Measurements from ENCODE around the gene MAGI2. TPM values are rescaled to one million over a fixed set of nuclear protein-coding genes. Genes with fewer than 3 reads are reported as not detected.

Gene MAGI2
- total RNA-seq, 3 donors from 2014 or later (not counting 1 experiment from before 2014, with no cell fraction given): 0.09 to 0.48 (median 0.27) TPM

DNA sequence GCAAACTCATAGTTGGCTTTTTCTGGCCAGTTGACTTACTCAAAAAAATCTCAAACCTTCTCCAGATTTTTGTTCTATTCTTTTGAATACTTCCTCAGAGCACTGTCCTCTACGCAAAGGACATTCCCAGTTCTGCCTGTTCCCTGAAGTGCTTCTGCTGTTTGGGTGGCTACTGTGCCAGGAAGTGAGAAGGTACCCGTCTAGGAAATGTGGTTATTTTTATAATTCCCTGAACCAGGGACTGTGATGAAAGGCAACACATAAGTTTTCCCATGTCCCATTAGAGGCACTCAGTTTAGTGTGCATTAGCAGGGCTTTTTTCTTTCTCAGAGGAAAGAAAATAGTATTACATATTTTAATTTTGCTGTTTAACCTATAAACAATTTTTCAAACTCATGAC is 1284.6 kb downstream of the MAGI2 start:
- Mint-ChIP-seq H3K36me3 (no peaks in the 10 kb centered on the region), H3K27me3 (ENCODE audit: low read depth in 2 of 2) (peaks cover 0 to 17% of the 10 kb centered on the region in 2 donors), H3K9me3 (no peaks in the 10 kb centered on the region), H3K27ac (no peak overlapping the region), H3K4me3 (no peak overlapping the region), H3K4me1 (no peaks in the 10 kb centered on the region)
- ATAC-seq (no peak), DNase-seq (no peak)
- no peak overlapping the region for H3K27ac ChIP-seq (ENCODE audit: low read length)
- no peaks in the 10 kb centered on the region for H3K36me3 ChIP-seq (ENCODE audit: control insufficient read depth, insufficient read depth, low read length)
- H3K4me1 ChIP-seq (ENCODE audit: control insufficient read depth, insufficient read depth, low read length): no peaks in the 10 kb centered on the region
- intact Hi-C loops (cut with micrococcal nuclease): no loop called here
- TF ChIP-seq, protein P1, sequence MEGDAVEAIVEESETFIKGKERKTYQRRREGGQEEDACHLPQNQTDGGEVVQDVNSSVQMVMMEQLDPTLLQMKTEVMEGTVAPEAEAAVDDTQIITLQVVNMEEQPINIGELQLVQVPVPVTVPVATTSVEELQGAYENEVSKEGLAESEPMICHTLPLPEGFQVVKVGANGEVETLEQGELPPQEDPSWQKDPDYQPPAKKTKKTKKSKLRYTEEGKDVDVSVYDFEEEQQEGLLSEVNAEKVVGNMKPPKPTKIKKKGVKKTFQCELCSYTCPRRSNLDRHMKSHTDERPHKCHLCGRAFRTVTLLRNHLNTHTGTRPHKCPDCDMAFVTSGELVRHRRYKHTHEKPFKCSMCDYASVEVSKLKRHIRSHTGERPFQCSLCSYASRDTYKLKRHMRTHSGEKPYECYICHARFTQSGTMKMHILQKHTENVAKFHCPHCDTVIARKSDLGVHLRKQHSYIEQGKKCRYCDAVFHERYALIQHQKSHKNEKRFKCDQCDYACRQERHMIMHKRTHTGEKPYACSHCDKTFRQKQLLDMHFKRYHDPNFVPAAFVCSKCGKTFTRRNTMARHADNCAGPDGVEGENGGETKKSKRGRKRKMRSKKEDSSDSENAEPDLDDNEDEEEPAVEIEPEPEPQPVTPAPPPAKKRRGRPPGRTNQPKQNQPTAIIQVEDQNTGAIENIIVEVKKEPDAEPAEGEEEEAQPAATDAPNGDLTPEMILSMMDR (IDR thresholded peaks at IDR 0.05): no peak
- H3K27me3 ChIP-seq (ENCODE audit: control insufficient read depth, insufficient read depth, low read length): no peaks in the 10 kb centered on the region
- no peak overlapping the region for H3K4me3 ChIP-seq (ENCODE audit: low read length)
- 75% methylated on average over 2 of the region's 2 CpGs for WGBS (ENCODE audit: insufficient coverage)
- H3K9me3 ChIP-seq (ENCODE audit: control insufficient read depth, insufficient read depth, low read length): no peaks in the 10 kb centered on the region

DNA sequence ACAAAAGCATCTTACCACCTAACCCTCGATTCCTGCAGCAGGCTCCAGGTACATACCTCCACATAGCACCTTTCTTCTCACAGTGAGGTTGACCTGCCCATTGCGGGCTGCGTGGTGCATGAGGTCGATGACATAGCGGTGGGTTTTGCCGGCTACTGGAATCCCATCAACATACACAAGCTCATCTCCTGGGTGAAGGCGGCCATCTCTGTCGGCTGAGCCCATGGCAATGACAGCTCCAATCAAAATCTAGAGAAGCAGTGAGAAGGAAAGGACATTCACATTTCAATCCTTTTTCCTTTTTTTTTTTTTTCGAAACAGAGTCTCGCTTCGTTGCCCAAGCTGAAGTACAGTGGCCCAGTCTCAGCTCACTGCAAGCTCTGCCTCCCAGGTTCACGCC is 1285.6 kb downstream of the MAGI2 start:
- no peak overlapping the region for H3K4me3 ChIP-seq (ENCODE audit: low read length)
- no peaks in the 10 kb centered on the region for H3K4me1 Mint-ChIP-seq
- H3K36me3 ChIP-seq (ENCODE audit: control insufficient read depth, insufficient read depth, low read length): no peaks in the 10 kb centered on the region
- H3K27ac ChIP-seq (ENCODE audit: low read length): no peak overlapping the region
- H3K9me3 Mint-ChIP-seq: no peaks in the 10 kb centered on the region
- H3K36me3 Mint-ChIP-seq: no peaks in the 10 kb centered on the region
- no peak overlapping the region for H3K27ac Mint-ChIP-seq
- no peaks in the 10 kb centered on the region for H3K27me3 ChIP-seq (ENCODE audit: control insufficient read depth, insufficient read depth, low read length)
- peaks cover 0 to 14% of the 10 kb centered on the region in 2 donors for H3K27me3 Mint-ChIP-seq (ENCODE audit: low read depth in 2 of 2)
- H3K4me3 Mint-ChIP-seq: no peak overlapping the region
- DNase-seq: no peak
- intact Hi-C loops (cut with micrococcal nuclease): no loop called here
- TF ChIP-seq, protein P1 (IDR thresholded peaks at IDR 0.05): no peak
- WGBS (ENCODE audit: insufficient coverage): 92% methylated on average over 8 of the region's 12 CpGs
- H3K9me3 ChIP-seq (ENCODE audit: control insufficient read depth, insufficient read depth, low read length): no peaks in the 10 kb centered on the region
- no peaks in the 10 kb centered on the region for H3K4me1 ChIP-seq (ENCODE audit: control insufficient read depth, insufficient read depth, low read length)
- no peak for ATAC-seq

DNA sequence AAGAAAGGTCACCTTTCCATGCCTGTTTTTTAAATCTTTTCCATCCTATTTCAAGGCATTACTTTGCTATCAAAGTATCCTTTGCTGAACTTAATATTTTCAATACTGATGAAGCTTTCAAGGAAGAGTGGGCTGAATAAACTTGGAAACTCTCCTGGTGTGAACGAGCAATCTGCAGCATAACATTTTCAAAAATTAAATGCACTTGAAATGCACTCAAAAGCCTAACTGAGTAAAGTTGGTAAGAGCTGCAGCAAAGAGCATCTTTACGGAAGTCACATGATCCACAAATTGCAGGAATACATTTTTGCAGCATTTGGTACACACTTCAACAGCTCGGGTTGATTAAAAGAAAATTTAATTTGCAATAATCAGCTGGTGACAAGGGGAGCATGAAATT is 1287.6 kb downstream of the MAGI2 start:
- ATAC-seq (no peak), DNase-seq (no peak)
- H3K9me3 ChIP-seq (ENCODE audit: control insufficient read depth, insufficient read depth, low read length): no peaks in the 10 kb centered on the region
- no peak overlapping the region for H3K4me3 Mint-ChIP-seq
- no peaks in the 10 kb centered on the region for H3K27me3 ChIP-seq (ENCODE audit: control insufficient read depth, insufficient read depth, low read length)
- intact Hi-C loops (cut with micrococcal nuclease): no loop called here
- H3K36me3 Mint-ChIP-seq: no peaks in the 10 kb centered on the region
- H3K4me1 ChIP-seq (ENCODE audit: control insufficient read depth, insufficient read depth, low read length): no peaks in the 10 kb centered on the region
- H3K4me1 Mint-ChIP-seq: no peaks in the 10 kb centered on the region
- TF ChIP-seq, protein P1 (IDR thresholded peaks at IDR 0.05): no peak
- H3K9me3 Mint-ChIP-seq: no peaks in the 10 kb centered on the region
- peaks cover 0 to 3% of the 10 kb centered on the region in 2 donors for H3K27me3 Mint-ChIP-seq (ENCODE audit: low read depth in 2 of 2)
- 92% methylated on average over 3 of the region's 3 CpGs for WGBS (ENCODE audit: insufficient coverage)
- no peak overlapping the region for H3K27ac Mint-ChIP-seq
- H3K27ac ChIP-seq (ENCODE audit: low read length): no peak overlapping the region
- no peak overlapping the region for H3K4me3 ChIP-seq (ENCODE audit: low read length)
- no peaks in the 10 kb centered on the region for H3K36me3 ChIP-seq (ENCODE audit: control insufficient read depth, insufficient read depth, low read length)

DNA sequence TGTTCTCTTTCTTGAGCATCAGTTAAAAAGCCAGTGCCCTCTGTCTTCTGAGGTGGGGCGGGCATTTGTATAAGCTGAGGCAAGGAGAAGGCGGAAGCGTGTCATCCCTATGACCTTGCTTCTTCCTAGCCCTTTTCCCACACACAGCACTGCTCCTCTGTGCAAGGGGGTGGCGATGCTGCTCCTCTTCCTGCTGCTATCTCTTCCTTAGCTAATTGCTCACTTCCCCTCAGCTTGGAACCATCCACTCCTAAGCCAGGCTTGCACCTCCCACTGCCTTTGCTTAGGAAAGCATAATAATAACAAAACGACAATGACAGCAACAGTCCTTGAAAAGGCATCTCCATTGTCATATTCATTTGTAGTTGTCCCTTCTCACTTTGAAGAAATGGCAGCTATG is 1288.0 kb downstream of the MAGI2 start:
- Histone ChIP-seq H3K9me3 (ENCODE audit: control insufficient read depth, insufficient read depth, low read length) (no peaks in the 10 kb centered on the region), H3K4me1 (ENCODE audit: control insufficient read depth, insufficient read depth, low read length) (no peaks in the 10 kb centered on the region), H3K4me3 (ENCODE audit: low read length) (no peak overlapping the region), H3K27ac (ENCODE audit: low read length) (no peak overlapping the region), H3K27me3 (ENCODE audit: control insufficient read depth, insufficient read depth, low read length) (no peaks in the 10 kb centered on the region), H3K36me3 (ENCODE audit: control insufficient read depth, insufficient read depth, low read length) (no peaks in the 10 kb centered on the region)
- no peaks in the 10 kb centered on the region for H3K9me3 Mint-ChIP-seq
- H3K4me3 Mint-ChIP-seq: no peak overlapping the region
- TF ChIP-seq, protein P1 (IDR thresholded peaks at IDR 0.05): no peak
- DNase-seq (no peak), ATAC-seq (no peak)
- H3K27me3 Mint-ChIP-seq (ENCODE audit: low read depth in 2 of 2): peaks cover 0 to 3% of the 10 kb centered on the region in 2 donors
- H3K27ac Mint-ChIP-seq: no peak overlapping the region
- H3K36me3 Mint-ChIP-seq: no peaks in the 10 kb centered on the region
- 71% methylated on average over 5 of the region's 5 CpGs for WGBS (ENCODE audit: insufficient coverage)
- H3K4me1 Mint-ChIP-seq: no peaks in the 10 kb centered on the region
- intact Hi-C loops (cut with micrococcal nuclease): no loop called here

All from natural killer cell (primary cell).